Thyroid gland (tissue), 4 donors: ENCODE measurements around the gene CREG2. TPM values are rescaled to one million over a fixed set of nuclear protein-coding genes. Genes with fewer than 3 reads are reported as not detected.

Source experiments
- DNase-seq, 2 donors: peaks; one replicate each; pipeline ENCODE4 v3.0.0-alpha.2; 2019
- H3K27ac ChIP-seq, 3 donors: fragments of 200-600 bp; sonication (generic); 1 replicate in 2 of 3; 2 replicates in 1 of 3; pipeline ENCODE4 v1.5.1; 2016 to 2019; ENCODE audit warnings: mild to moderate bottlenecking in 1 of 3, moderate library complexity in 1 of 3
- H3K27me3 ChIP-seq: fragments of 200-600 bp; sonication (generic); one replicate; pipeline ENCODE4 v1.5.1; 2019
- H3K36me3 ChIP-seq, 2 donors: fragments of 200-600 bp; sonication (generic); one replicate each; pipeline ENCODE4 v1.5.1; 2016 to 2019
- H3K4me1 ChIP-seq, 2 donors: fragments of 200-600 bp; sonication (generic); one replicate each; pipeline ENCODE4 v1.5.1; 2017 to 2019
- H3K4me3 ChIP-seq, 3 donors: fragments of 200-600 bp; sonication (generic); replicated peaks in 1 of 3; 1 replicate in 2 of 3; 2 replicates in 1 of 3; pipeline ENCODE4 v1.5.1; 2016; ENCODE audit warnings: mild to moderate bottlenecking in 1 of 3
- H3K9me3 ChIP-seq: fragments of 200-600 bp; sonication (generic); one replicate; pipeline ENCODE4 v1.5.1; 2017
- POLR2A ChIP-seq, 2 donors: fragments of 450-650 bp; IDR thresholded peaks; one replicate each; pipeline ENCODE4 v1.6.1; 2017; ENCODE audit warnings: antibody characterized with exemption in 2 of 2, mild to moderate bottlenecking in 2 of 2, moderate library complexity in 1 of 2
- WGBS, 2 donors: methylation state at CpG; one replicate each; pipeline ENCODE4 v1.1.5; 2017; 5-methylcytosine and 5-hydroxymethylcytosine counted together
- intact Hi-C: fragments of 100-400 bp; cut with DNase I; formaldehyde crosslinking; loops from one replicate; pipeline ENCODE4 v1.15.1; 2023
- total RNA-seq, 4 donors: library from RNA; depleted of rRNA; stranded (reverse); fragments of >200 nt; gene quantifications; one replicate each; pipeline ENCODE4 v1.2.3, GENCODE V29; 2016
- TF ChIP-seq, protein P1 (sequence below), 6 experiments: fragments of 200-600 bp in 3 of 6; fragments of 450-650 bp in 3 of 6; sonication (generic) in 3 of 6; IDR thresholded peaks; one replicate each; pipeline ENCODE4 v1.5.1; 2016 to 2019; ENCODE audit warnings: antibody characterized with exemption in 6 of 6, mild to moderate bottlenecking in 2 of 6, inconsistent platforms in 1 of 6, moderate library complexity in 1 of 6

Gene CREG2
- total RNA-seq, 4 donors from 2014 or later = not detected

GRCh38 chr2:101337877-101338276 is 49.4 kb downstream of the CREG2 start:
- Histone ChIP-seq H3K9me3 (no peaks in the 10 kb centered on the region), H3K4me1 (no peaks in the 10 kb centered on the region), H3K27ac (no peak overlapping the region), H3K4me3 (no peak overlapping the region), H3K36me3 (no peaks in the 10 kb centered on the region), H3K27me3 (no peaks in the 10 kb centered on the region)
- no peak for TF ChIP-seq POLR2A (IDR thresholded peaks at IDR 0.05)
- no peak for DNase-seq
- 62 to 74% methylated on average over 2 of the region's 2 CpGs for WGBS, 2 donors
- intact Hi-C loops = no loop called here

GRCh38 chr2:101332885-101333766 is 54.2 kb downstream of the CREG2 start:
- Histone ChIP-seq H3K36me3 (no peaks in the 10 kb centered on the region), H3K9me3 (no peaks in the 10 kb centered on the region), H3K4me3 (no peak overlapping the region), H3K4me1 (peaks cover 0 to 3% of the 10 kb centered on the region in 2 donors), H3K27me3 (no peaks in the 10 kb centered on the region), H3K27ac (no peak overlapping the region)
- TF ChIP-seq, protein P1, sequence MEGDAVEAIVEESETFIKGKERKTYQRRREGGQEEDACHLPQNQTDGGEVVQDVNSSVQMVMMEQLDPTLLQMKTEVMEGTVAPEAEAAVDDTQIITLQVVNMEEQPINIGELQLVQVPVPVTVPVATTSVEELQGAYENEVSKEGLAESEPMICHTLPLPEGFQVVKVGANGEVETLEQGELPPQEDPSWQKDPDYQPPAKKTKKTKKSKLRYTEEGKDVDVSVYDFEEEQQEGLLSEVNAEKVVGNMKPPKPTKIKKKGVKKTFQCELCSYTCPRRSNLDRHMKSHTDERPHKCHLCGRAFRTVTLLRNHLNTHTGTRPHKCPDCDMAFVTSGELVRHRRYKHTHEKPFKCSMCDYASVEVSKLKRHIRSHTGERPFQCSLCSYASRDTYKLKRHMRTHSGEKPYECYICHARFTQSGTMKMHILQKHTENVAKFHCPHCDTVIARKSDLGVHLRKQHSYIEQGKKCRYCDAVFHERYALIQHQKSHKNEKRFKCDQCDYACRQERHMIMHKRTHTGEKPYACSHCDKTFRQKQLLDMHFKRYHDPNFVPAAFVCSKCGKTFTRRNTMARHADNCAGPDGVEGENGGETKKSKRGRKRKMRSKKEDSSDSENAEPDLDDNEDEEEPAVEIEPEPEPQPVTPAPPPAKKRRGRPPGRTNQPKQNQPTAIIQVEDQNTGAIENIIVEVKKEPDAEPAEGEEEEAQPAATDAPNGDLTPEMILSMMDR (IDR thresholded peaks at IDR 0.05) = no peak
- no peak for TF ChIP-seq POLR2A (IDR thresholded peaks at IDR 0.05)
- intact Hi-C loops = no loop called here
- WGBS, 2 donors = 71 to 78% methylated on average over 5 of the region's 5 CpGs
- DNase-seq = no peak

GRCh38 chr2:101331202-101331601 is 56.1 kb downstream of the CREG2 start:
- TF ChIP-seq, protein P1 (IDR thresholded peaks at IDR 0.05) = no peak
- no peak for TF ChIP-seq POLR2A (IDR thresholded peaks at IDR 0.05)
- DNase-seq = no peak
- Histone ChIP-seq H3K27me3 (no peaks in the 10 kb centered on the region), H3K4me1 (peaks cover 0 to 12% of the 10 kb centered on the region in 2 donors), H3K9me3 (no peaks in the 10 kb centered on the region), H3K4me3 (no peak overlapping the region), H3K27ac (no peak overlapping the region), H3K36me3 (no peaks in the 10 kb centered on the region)
- WGBS, 2 donors = 93 to 94% methylated on average over 2 of the region's 2 CpGs
- intact Hi-C loops = no loop called here

GRCh38 chr2:101330253-101330933 is 56.9 kb downstream of the CREG2 start:
- Histone ChIP-seq H3K4me1 (peaks cover 0 to 12% of the 10 kb centered on the region in 2 donors), H3K9me3 (no peaks in the 10 kb centered on the region), H3K27ac (no peak overlapping the region), H3K36me3 (no peaks in the 10 kb centered on the region), H3K4me3 (no peak overlapping the region), H3K27me3 (no peaks in the 10 kb centered on the region)
- TF ChIP-seq POLR2A (IDR thresholded peaks at IDR 0.05) = no peak
- TF ChIP-seq, protein P1 (IDR thresholded peaks at IDR 0.05) = no peak
- intact Hi-C loops = no loop called here
- WGBS, 2 donors = 79 to 84% methylated on average over 10 to 12 of the region's 12 CpGs
- DNase-seq = no peak

GRCh38 chr2:101329026-101329425 is 58.3 kb downstream of the CREG2 start:
- WGBS, 2 donors = 84 to 92% methylated on average over 4 of the region's 4 CpGs

More at GRCh38 chr2:101329026-101329425, 58.3 kb downstream of the CREG2 start:
- intact Hi-C loops = no loop called here
- H3K4me1 ChIP-seq = peaks cover 0 to 12% of the 10 kb centered on the region in 2 donors
- no peak overlapping the region for H3K27ac ChIP-seq
- TF ChIP-seq, protein P1 (IDR thresholded peaks at IDR 0.05) = no peak
- TF ChIP-seq POLR2A (IDR thresholded peaks at IDR 0.05) = no peak
- H3K4me3 ChIP-seq = no peak overlapping the region
- DNase-seq = no peak
- no peaks in the 10 kb centered on the region for H3K9me3 ChIP-seq
- no peaks in the 10 kb centered on the region for H3K36me3 ChIP-seq
- H3K27me3 ChIP-seq = no peaks in the 10 kb centered on the region
